ENCODE results near the gene ASTN2.

ASTN2 gene

GRCh38 chr9:116383936-116384335, 1030.9 kb downstream of the ASTN2 start:
- Histone ChIP-seq H3K27me3 (replicated peaks; ENCODE audit: insufficient read depth, low read length) (no peaks in the 10 kb centered on the region), H3K36me3 (replicated peaks; ENCODE audit: insufficient read depth, low read length) (no peaks in the 10 kb centered on the region), H4K20me1 (ENCODE audit: insufficient read depth, low read length) (no peaks in the 10 kb centered on the region), H3K27ac (ENCODE audit: low read length) (no peak overlapping the region), H2AFZ (ENCODE audit: low read length) (no peak overlapping the region), H3K4me2 (ENCODE audit: low read depth, low read length) (no peak overlapping the region), H3K79me2 (ENCODE audit: low read length) (no peaks in the 10 kb centered on the region), H3K9me2 (replicated peaks; ENCODE audit: insufficient read depth, low read length) (no peaks in the 10 kb centered on the region), H3F3A (ENCODE audit: insufficient read depth, low read length) (no peaks in the 10 kb centered on the region), H3K9me3 (replicated peaks; ENCODE audit: insufficient read depth, low read length) (no peaks in the 10 kb centered on the region), H3K4me3 (ENCODE audit: low read length) (no peak overlapping the region), H3K9ac (ENCODE audit: low read length) (no peak overlapping the region), H3K4me1 (ENCODE audit: low read length) (no peaks in the 10 kb centered on the region)
- TF ChIP-seq EZH2phosphoT487 (IDR thresholded peaks at IDR 0.05; ENCODE audit: low read length) (no peak), EZH2 (optimal IDR thresholded peaks at IDR 0.05; ENCODE audit: low read depth, low read length) (no peak)
- TF ChIP-seq, protein P1, sequence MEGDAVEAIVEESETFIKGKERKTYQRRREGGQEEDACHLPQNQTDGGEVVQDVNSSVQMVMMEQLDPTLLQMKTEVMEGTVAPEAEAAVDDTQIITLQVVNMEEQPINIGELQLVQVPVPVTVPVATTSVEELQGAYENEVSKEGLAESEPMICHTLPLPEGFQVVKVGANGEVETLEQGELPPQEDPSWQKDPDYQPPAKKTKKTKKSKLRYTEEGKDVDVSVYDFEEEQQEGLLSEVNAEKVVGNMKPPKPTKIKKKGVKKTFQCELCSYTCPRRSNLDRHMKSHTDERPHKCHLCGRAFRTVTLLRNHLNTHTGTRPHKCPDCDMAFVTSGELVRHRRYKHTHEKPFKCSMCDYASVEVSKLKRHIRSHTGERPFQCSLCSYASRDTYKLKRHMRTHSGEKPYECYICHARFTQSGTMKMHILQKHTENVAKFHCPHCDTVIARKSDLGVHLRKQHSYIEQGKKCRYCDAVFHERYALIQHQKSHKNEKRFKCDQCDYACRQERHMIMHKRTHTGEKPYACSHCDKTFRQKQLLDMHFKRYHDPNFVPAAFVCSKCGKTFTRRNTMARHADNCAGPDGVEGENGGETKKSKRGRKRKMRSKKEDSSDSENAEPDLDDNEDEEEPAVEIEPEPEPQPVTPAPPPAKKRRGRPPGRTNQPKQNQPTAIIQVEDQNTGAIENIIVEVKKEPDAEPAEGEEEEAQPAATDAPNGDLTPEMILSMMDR (IDR thresholded peaks at IDR 0.05; ENCODE audit: low read length): no peak
- no peak for DNase-seq

GRCh38 chr9:116383133-116383532, 1031.7 kb downstream of the ASTN2 start:
- no peaks in the 10 kb centered on the region for H3K9me3 ChIP-seq (replicated peaks; ENCODE audit: insufficient read depth, low read length)
- TF ChIP-seq EZH2 (optimal IDR thresholded peaks at IDR 0.05; ENCODE audit: low read depth, low read length) (no peak), EZH2phosphoT487 (IDR thresholded peaks at IDR 0.05; ENCODE audit: low read length) (no peak)
- TF ChIP-seq, protein P1 (IDR thresholded peaks at IDR 0.05; ENCODE audit: low read length): no peak
- no peaks in the 10 kb centered on the region for H4K20me1 ChIP-seq (ENCODE audit: insufficient read depth, low read length)
- no peak overlapping the region for H3K9ac ChIP-seq (ENCODE audit: low read length)
- no peaks in the 10 kb centered on the region for H3K4me1 ChIP-seq (ENCODE audit: low read length)
- no peaks in the 10 kb centered on the region for H3K27me3 ChIP-seq (replicated peaks; ENCODE audit: insufficient read depth, low read length)
- no peaks in the 10 kb centered on the region for H3F3A ChIP-seq (ENCODE audit: insufficient read depth, low read length)
- H3K36me3 ChIP-seq (replicated peaks; ENCODE audit: insufficient read depth, low read length): no peaks in the 10 kb centered on the region
- no peak for DNase-seq
- no peak overlapping the region for H3K4me2 ChIP-seq (ENCODE audit: low read depth, low read length)
- H3K4me3 ChIP-seq (ENCODE audit: low read length): no peak overlapping the region
- no peaks in the 10 kb centered on the region for H3K9me2 ChIP-seq (replicated peaks; ENCODE audit: insufficient read depth, low read length)
- H2AFZ ChIP-seq (ENCODE audit: low read length): no peak overlapping the region
- H3K27ac ChIP-seq (ENCODE audit: low read length): no peak overlapping the region
- H3K79me2 ChIP-seq (ENCODE audit: low read length): no peaks in the 10 kb centered on the region

GRCh38 chr9:116382053-116382452, 1032.8 kb downstream of the ASTN2 start:
- no peaks in the 10 kb centered on the region for H3F3A ChIP-seq (ENCODE audit: insufficient read depth, low read length)
- H3K36me3 ChIP-seq (replicated peaks; ENCODE audit: insufficient read depth, low read length): no peaks in the 10 kb centered on the region
- no peak for DNase-seq
- H3K79me2 ChIP-seq (ENCODE audit: low read length): no peaks in the 10 kb centered on the region
- H3K4me3 ChIP-seq (ENCODE audit: low read length): no peak overlapping the region
- no peaks in the 10 kb centered on the region for H3K9me3 ChIP-seq (replicated peaks; ENCODE audit: insufficient read depth, low read length)
- H3K9me2 ChIP-seq (replicated peaks; ENCODE audit: insufficient read depth, low read length): no peaks in the 10 kb centered on the region
- H3K27me3 ChIP-seq (replicated peaks; ENCODE audit: insufficient read depth, low read length): no peaks in the 10 kb centered on the region
- no peak overlapping the region for H3K9ac ChIP-seq (ENCODE audit: low read length)
- no peak overlapping the region for H3K4me2 ChIP-seq (ENCODE audit: low read depth, low read length)
- TF ChIP-seq, protein P1 (IDR thresholded peaks at IDR 0.05; ENCODE audit: low read length): no peak
- TF ChIP-seq EZH2 (optimal IDR thresholded peaks at IDR 0.05; ENCODE audit: low read depth, low read length) (no peak), EZH2phosphoT487 (IDR thresholded peaks at IDR 0.05; ENCODE audit: low read length) (no peak)
- no peaks in the 10 kb centered on the region for H4K20me1 ChIP-seq (ENCODE audit: insufficient read depth, low read length)
- no peak overlapping the region for H3K27ac ChIP-seq (ENCODE audit: low read length)
- no peaks in the 10 kb centered on the region for H3K4me1 ChIP-seq (ENCODE audit: low read length)
- no peak overlapping the region for H2AFZ ChIP-seq (ENCODE audit: low read length)

All from MM.1S (cell line).